HG03565 (cell line): ENCODE measurements around the gene FRAS1.
A peak's percentile ranks its signal among the peaks of the same experiment; 100 is the strongest.

Experiments
- ATAC-seq: cut with Tn5 transposase; IDR thresholded peaks from one replicate; pipeline ENCODE4 v1.9.1; 2021; ENCODE audit warnings: mild to moderate bottlenecking, moderate library complexity; ENCODE audit not compliant: unreplicated experiment

FRAS1 gene

DNA sequence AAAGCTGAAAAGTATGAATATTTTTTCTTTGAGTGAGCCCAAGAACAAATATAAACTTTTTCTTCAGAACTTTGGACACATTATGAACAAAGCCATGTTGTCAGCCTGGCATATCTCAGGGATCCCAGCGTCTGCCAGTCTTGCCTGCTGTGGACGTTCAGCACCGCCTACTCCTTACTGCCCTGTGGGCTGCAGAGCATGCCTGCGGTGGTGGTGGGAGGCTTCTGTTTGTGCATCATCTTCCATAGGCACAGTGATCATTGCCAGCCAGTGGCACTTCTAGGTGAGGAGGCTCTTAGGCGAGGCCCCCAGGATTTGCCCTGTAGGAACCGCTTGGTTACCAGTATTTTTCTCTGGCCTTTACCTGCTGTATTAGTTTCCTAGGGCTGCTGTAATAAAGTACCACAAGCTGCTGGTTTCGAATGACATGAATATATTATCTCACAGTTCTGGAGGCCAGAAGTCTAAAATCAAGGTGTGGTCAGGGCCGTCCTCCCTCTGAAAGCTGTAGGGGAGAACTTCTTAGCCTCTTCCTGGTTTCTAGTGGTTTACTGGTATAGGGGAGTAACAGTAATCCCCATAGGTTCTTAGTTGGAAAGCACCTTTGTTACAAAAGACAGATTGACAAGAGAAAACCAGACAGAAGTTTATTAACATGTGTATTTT, 509.8 kb downstream of the FRAS1 start:
- peak; percentile 65 for ATAC-seq

DNA sequence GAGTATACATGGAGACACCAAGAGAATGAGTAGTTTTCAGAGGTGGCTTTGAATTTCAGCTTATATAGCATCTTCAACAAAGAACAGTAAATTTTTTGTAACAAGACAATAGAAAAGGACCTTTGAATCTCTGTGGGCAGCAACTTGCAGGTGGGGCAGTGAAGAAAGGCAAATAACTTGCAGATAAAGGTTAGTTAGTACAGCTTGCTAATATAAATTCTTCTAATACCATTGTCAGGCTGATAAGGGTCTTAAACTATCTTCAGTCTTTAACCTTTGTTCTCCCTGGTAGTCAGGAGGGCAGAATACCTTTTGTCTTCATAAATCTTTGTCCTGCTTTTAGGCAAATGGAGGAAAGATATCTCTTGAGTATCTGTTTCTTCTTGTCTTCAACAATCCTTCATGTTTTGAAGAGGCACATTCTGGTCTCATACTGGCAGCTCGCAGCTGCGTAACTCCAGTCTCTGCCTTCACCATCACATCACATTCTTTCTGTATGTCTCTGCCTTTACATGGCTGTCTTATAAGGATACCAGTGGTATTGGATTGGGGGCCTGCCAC, 510.5 kb downstream of the FRAS1 start:
- ATAC-seq: no peak

DNA sequence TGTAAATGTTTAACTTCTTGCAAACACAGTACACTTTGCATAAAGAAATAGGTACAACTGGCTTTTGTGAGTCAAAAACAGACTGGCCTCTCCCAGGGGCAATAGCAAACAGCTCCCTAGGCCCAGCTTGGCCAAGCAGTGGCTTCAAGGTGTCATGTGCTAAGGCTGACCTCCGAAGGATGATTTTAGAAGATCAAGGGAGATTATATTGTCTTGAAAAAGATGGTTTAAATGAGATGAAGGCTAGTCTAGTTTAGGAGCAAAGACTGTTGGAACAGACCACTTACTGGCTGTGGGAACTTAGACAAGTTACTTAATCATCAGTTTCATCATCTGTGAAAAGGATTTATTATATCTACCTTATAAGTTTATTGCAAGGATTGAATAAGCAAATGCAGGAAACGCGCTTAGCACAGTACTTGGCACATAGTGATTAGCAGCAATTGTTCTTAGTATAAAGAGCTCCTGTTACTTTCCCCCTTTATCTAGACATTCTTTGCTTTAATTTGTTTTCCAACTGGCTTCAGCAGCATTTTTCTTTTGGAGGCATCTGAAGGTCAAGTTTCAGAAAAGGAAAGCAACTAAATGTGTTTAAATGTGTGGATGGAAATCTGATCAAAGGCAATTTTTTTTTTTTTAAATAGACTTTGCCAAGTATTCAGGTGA, 511.6 kb downstream of the FRAS1 start:
- ATAC-seq: peak; percentile 37

DNA sequence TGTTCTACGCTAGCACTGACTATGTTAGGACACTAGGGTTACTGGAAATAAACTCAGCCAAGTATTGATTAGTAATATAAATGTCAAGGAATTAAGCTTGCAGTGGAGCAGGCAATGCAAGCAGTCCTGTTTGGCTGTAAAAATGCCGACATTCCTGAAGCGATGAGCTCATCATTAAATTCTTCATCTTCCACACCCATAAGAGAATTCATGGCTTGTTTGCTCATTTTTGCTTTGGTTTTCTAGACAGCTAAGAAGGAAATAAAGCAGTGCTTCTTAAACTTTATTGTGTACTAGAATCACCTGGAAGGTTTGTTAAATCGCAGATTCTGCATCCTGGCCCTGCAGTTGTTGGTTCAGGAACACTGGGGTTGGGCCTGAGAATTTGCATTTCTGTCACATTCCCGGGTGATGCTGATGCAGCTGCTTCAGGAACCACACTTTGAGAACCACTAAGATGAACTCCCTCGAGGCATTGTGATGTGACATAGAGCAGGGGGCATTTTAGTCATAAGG, 512.2 kb downstream of the FRAS1 start:
- no peak for ATAC-seq

DNA sequence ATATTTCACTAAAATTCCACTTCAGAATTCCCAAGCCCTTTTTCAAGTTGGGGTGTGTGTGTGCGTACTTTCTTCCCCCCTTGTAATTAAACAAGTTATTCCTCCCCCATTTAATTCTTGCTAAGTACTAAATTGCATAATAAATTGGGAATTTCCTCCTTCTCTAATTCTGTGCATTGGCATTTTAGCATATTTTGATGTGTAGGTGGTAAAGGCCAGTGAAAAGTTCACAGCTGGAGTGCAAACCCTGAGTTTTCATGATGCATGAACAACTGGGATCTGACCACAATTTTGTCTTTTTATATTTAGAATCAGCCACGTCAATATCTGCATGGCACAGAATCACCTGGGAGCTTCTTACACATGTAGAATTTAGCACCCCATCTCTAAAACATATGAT, 513.0 kb downstream of the FRAS1 start:
- ATAC-seq: no peak

DNA sequence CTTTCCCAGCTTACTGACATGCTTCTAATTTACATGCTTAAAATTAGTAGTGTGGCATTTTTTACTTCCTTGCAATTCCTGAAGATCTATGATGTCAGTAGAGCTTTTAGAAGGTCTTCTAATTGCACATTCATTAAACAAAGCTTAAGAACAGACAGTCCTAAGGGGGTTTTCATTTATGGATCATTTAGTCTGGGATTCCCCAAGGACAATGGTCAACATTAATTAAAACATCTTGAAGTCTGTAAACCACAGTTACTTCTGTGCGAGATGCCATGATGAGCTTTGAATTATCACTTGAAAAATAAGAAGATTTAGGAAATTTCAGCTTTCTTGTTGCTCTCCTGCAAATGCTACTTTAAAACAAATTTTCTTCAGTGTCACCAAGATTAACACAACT, 514.7 kb downstream of the FRAS1 start:
- ATAC-seq: no peak

DNA sequence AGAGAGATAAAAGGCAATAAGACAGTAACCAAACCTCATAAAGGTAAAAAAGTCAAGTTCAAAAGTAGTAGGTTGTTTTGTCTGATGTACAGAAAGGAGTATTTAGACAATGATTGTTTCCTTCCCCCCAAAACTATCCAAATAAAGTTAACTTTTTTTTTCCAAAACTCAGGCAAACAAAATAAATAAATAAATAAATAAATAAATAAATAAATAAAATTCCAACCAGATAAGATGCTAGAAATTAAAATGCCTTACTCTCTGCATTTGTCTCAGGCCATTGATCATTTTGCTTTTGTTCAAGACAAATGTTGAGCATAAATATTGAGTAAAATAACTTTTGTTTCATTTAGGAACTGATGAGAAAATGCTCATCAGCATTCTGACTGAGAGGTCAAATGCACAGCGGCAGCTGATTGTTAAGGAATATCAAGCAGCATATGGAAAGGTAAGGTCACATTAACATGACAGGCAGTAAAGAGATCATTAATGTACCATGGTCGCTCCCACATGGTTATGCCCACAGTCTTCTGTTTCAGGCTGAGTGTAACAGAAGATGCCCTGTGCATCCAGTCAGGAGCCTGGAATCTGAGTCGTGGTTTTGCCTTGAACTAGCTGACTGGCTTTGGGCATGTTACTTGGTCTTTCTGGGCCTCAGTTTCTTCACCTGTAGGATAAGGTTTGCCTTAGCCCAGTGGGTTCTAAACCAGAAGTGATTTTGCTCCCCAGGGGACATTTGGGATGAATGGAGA, 521.7 kb downstream of the FRAS1 start:
- no peak for ATAC-seq

DNA sequence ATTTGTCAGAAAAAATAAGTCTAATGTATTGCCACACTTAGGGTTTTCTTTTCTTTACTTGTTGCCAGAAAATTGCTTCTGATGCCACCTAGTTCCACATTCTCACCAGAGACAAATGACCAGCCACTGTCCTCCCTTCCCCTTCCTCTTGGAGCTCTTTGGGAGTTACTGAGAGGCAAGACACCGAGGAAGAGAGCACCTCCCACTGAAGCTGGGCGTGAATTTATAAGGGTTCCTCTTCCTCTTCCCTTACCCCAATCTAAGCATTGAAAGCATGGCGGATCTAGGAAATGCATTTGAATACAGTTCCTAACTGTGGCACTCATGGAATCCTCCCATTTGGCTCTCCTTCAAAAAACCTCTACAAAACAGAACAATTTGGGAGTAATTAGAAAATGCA, 524.5 kb downstream of the FRAS1 start:
- ATAC-seq: no peak

DNA sequence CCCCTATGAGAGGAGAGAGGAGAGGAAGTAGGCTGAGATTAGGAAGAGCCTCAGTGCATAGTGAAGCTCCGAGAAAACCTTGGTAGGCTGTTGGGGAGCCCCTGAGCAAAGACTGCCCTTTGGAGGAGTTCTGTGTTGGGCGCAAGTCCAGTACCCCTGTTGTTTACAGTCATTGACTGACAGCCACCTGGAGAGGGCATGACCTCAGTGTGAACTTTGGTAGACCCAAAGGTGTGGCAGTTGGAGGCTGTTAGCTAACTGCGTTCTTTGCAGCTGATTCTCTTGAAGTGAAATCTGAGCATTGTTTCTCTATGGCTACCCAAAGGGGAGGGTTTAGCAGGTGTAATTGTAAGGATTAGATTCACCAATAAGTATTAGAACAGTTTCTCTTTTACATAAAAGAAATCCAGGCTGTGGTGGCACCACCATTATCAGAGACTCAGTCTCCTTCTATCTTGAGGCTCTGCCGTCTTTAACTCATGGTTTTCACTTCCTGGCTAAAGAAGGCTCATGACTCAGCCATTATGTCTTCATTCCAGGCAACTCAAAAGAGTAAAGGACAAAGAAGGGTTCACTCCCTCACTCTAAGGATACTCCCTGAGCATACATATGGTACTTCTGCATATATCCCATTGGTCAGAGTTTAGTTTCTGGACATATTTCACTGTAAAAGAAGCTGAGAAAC, 527.9 kb downstream of the FRAS1 start:
- ATAC-seq: no peak

DNA sequence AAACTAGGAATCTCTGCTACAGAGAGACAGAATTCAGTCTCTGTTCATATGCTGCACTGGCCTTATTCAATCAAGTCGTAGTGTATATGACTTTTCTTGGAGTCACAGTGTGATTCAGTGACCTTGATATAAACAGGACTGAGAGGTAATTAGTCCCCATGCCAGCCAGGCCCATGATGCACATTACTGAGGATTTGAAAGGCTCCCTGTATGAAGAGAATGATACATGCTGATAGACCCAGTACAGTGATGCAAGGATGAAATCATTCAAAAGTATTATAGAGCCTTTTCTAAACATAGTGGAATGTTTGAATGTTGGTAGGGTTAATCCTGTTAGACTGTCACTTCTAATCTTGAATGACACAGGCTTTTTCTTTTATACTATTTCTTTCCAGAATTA, 528.5 kb downstream of the FRAS1 start:
- no peak for ATAC-seq

DNA sequence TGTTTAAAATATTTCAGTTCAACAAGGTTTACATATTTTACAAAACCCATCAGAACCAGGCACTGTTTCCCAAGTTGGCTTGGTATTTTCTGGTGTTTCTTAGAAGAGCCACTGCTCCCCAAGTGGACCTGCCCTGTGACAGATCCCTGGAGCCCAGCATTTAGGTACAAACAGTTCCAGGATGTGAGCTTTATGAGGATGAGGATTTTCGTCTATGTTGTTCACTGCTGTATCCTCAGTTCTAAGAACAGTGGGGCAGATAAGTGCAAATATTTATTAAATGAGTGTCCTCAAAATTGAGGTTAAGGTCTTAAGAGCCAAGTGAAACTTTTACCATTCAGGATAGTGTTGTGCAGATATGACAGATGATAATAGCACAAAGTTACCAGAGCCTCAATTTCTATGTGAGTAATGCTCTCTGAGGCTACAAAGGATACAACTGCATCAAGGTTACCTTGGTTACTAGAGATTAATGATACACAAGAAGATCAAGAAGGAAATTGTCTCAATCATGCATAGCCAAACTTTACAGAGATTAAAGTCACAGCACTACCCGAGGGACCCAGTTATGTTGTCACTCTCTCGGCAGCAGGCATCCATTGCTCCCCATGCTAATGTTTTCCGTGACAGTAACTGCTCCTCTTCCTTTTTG, 531.9 kb downstream of the FRAS1 start:
- no peak for ATAC-seq

DNA sequence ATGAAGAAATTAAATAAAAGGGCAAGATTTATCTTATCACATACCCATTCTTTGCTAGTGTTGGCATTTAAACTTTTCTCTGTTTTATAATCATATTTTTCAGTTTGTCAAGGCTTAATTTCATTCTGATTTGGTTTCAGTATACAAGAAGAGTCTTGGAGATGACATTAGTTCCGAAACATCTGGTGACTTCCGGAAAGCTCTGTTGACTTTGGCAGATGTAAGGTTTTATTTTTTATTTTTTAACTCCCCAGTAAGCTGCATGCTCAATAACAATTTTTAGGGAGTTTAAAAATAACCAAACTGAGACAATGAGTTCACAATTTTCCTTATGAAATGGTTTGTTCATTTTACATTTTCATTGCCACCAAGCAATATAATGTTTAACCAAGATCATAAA, 534.3 kb downstream of the FRAS1 start:
- no peak for ATAC-seq

DNA sequence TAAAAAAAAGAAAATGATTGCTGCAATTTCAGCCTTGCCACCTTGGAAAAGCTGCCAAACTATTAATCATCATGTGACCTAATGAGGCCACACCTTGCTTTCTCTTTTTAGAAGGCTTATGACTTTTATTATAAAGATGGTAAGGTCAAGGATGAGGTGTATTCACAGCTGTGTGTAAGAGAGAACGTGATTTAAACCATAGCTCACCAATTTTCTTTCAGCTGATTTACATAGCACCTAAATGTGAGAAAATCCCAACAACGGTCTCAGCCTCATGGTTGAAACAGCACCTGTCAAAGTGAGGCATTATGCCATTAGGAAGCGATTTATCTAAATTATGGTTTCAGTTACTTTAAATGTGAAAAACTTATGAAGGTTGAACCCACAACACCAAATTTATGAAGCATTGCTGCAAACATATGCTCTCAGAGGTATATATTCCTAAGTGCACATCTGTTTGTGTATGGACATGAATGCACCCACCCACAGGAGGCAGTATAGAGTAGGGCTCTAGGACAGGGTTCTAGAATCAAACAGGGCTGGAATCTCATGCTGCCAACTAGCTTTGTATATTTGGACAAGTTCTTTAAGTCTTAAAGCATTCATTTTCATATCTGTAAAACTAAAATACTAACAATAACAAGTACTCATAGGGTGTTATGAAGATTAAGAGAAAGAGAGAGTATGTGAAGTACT, 535.1 kb downstream of the FRAS1 start:
- no peak for ATAC-seq
